Lower leg skin (tissue), 4 donors: ENCODE measurements around the gene CFAP43. TPM values are rescaled to one million over a fixed set of nuclear protein-coding genes. Genes with fewer than 3 reads are reported as not detected.

Source experiments
- DNase-seq, 2 donors: peaks; one replicate each; pipeline ENCODE4 v3.0.0-alpha.2; 2019; ENCODE audit warnings: low spot score in 2 of 2
- H3K4me3 ChIP-seq: fragments of 200-600 bp; sonication (generic); 2 replicates; pipeline ENCODE4 v1.5.1; 2017; ENCODE audit warnings: mild to moderate bottlenecking, low read depth; ENCODE audit not compliant: poor library complexity, severe bottlenecking
- POLR2A ChIP-seq, 2 donors: fragments of 450-650 bp; IDR thresholded peaks; one replicate each; pipeline ENCODE4 v1.6.1; 2016 to 2017; ENCODE audit warnings: antibody characterized with exemption in 2 of 2, mild to moderate bottlenecking in 1 of 2, moderate library complexity in 1 of 2
- WGBS, 2 donors: methylation state at CpG; one replicate each; pipeline ENCODE4 v1.1.5; 2018; 5-methylcytosine and 5-hydroxymethylcytosine counted together
- intact Hi-C: fragments of 100-400 bp; cut with DNase I; formaldehyde crosslinking; loops from one replicate; pipeline ENCODE4 v1.15.0; 2023; ENCODE audit warnings: low total_unique reads
- total RNA-seq, 4 donors: library from RNA; depleted of rRNA; stranded (reverse); fragments of >200 nt; gene quantifications; one replicate each; pipeline ENCODE4 v1.1.0, GENCODE V29; 2016
- TF ChIP-seq, protein P1 (sequence below), 3 donors: fragments of 450-650 bp; IDR thresholded peaks; one replicate each; pipeline ENCODE4 v1.5.1; 2016; ENCODE audit warnings: antibody characterized with exemption in 3 of 3, mild to moderate bottlenecking in 3 of 3, moderate library complexity in 2 of 3

The CFAP43 gene
- total RNA-seq, 4 donors from 2014 or later, result 0.19 to 1.6 (median 0.50) TPM

DNA sequence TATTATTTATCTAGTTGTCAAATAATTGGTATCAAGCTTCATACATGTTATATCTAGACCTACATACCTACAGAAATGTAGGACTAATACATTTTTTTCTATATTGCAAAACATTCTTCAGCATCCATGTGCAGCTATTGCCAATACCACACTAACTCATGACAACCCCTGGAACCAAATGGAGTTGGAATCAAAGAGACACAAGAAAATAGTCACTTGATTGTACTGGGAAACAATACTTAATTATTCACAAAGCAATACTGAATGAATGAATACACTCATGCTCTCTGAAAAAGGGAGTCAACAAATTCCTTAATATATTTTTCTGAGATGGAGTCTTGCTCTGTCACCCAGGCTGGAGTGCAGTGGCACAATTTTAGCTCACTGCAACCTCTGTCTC is 10.4 kb upstream of the CFAP43 start:
- TF ChIP-seq, protein P1, sequence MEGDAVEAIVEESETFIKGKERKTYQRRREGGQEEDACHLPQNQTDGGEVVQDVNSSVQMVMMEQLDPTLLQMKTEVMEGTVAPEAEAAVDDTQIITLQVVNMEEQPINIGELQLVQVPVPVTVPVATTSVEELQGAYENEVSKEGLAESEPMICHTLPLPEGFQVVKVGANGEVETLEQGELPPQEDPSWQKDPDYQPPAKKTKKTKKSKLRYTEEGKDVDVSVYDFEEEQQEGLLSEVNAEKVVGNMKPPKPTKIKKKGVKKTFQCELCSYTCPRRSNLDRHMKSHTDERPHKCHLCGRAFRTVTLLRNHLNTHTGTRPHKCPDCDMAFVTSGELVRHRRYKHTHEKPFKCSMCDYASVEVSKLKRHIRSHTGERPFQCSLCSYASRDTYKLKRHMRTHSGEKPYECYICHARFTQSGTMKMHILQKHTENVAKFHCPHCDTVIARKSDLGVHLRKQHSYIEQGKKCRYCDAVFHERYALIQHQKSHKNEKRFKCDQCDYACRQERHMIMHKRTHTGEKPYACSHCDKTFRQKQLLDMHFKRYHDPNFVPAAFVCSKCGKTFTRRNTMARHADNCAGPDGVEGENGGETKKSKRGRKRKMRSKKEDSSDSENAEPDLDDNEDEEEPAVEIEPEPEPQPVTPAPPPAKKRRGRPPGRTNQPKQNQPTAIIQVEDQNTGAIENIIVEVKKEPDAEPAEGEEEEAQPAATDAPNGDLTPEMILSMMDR (IDR thresholded peaks at IDR 0.05), result no peak
- TF ChIP-seq POLR2A (IDR thresholded peaks at IDR 0.05), result no peak
- intact Hi-C loops, result no loop called here
- DNase-seq, result no peak
- H3K4me3 ChIP-seq, result no peak overlapping the region

DNA sequence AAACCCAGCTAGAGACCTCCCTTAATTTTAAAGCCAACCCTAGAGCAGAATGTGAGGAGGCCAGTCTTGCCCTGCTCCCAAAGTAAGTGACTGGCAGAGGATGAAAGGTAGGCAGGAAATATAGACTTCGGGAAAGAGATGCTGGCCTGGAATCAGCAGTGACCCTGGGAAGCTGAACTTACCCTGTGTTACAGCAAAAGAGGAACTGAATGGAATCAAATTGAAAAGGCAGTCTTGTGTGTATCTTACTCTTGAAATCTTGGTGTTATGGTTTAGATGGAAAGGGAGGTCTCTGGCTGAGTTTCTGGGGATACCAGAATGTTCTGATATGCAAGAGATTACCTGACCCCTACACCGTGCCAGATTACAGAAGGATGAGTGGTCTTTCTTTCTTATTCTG is 7.9 kb upstream of the CFAP43 start:
- no peak for DNase-seq

DNA sequence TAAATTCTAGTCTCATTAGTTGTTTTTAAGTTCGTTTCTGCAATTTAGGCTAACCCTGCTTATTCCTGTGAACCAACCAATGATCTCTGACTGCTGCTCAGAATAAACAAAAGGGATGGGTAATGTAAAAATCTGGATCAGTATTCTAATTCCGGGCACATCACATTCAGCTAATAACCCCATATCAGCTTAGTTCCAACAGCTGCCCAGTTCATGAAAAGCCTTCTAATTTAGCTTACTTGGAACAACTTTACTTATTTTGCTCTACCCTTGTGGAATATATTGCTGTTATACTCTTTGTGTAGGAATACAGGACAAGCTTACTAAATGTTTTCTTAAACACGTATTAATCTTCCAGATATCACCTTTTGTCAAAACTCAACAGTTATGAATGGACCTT is 3.6 kb upstream of the CFAP43 start:
- H3K4me3 ChIP-seq, result no peak overlapping the region
- TF ChIP-seq POLR2A (IDR thresholded peaks at IDR 0.05), result no peak
- no peak for DNase-seq
- intact Hi-C loops, result no loop called here
- WGBS, 2 donors, result 82 to 85% methylated on average over 3 of the region's 3 CpGs

More for the DNA sequence above, 7.9 kb upstream of the CFAP43 start:
- intact Hi-C loops, result no loop called here
- WGBS, 2 donors, result 65 to 77% methylated on average over 2 of the region's 2 CpGs
- TF ChIP-seq POLR2A (IDR thresholded peaks at IDR 0.05), result no peak
- TF ChIP-seq, protein P1 (IDR thresholded peaks at IDR 0.05), result no peak
- no peak overlapping the region for H3K4me3 ChIP-seq

DNA sequence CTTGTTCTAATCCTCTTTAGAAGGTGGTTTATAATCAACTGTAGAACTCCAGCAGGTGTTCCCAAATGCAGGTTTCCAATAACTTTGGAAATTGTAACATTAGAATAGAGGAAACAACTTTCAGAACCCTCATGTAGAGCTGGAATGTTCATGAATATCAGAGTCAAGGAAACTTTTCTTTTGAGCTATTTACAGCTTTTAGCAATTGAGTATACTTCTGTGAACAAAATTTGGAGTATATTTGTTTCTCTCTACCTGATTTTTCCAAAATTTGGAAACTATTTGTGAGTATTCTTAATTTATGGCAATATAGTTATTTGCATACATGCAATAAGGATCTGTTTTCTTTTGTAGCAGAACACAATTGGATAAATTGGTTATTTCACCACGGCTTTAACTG is 2.8 kb upstream of the CFAP43 start:
- WGBS, 2 donors, result 82 to 86% methylated on average over 1 of the region's 1 CpG
- H3K4me3 ChIP-seq, result no peak overlapping the region
- no peak for TF ChIP-seq POLR2A (IDR thresholded peaks at IDR 0.05)
- TF ChIP-seq, protein P1 (IDR thresholded peaks at IDR 0.05), result no peak
- intact Hi-C loops, result no loop called here
- no peak for DNase-seq

DNA sequence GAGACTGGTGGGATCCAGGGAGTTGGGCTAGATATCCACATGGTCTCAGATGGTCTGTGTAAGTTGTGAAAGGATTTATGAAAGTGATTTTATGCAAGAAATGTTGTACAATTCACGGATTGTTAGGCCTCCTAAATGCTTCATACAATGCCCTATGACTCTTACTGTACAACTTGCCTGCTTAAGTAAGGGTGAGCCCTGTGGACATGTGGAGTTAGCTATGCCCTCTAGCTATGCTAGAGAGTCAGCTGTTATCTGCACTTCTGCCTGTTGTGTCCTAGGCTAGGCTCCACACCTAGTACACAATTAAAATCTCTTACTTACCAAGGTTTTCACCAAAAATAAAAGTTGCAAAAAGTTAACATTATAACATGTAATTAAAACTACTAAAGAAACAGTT is 1.7 kb upstream of the CFAP43 start:
- H3K4me3 ChIP-seq, result no peak overlapping the region
- intact Hi-C loops, result no loop called here
- DNase-seq, result no peak
- WGBS, 2 donors, result 83 to 85% methylated on average over 1 of the region's 1 CpG
- TF ChIP-seq, protein P1 (IDR thresholded peaks at IDR 0.05), result no peak
- no peak for TF ChIP-seq POLR2A (IDR thresholded peaks at IDR 0.05)

DNA sequence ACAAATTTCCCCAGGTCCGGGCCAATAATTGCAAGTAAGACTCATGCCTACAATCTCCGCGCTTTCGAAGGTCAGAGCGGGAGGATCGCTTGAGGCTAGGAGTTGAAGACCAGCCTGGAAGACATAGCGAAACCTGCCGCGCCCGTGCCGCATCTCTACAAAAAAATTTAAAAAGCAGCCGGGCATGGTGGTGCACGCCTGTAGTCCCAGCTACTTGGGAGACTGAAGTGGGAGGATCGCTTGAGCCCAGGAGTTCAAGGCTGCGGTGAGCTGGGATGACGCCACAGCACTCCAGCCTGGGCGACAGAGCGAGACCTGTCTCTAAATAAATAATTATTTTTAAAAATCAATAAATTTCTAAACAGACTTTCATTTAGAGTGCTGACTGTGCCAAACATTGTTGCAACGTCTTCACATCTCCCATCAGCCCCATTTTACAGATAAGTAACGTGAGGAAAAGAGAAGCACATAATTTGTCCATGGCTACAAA is 494 bp upstream of the CFAP43 start:
- intact Hi-C loops, result no loop called here
- H3K4me3 ChIP-seq, result no peak overlapping the region
- DNase-seq, result no peak
- WGBS, 2 donors, result 12 to 14% methylated on average over 20 of the region's 20 CpGs
- no peak for TF ChIP-seq POLR2A (IDR thresholded peaks at IDR 0.05)
- TF ChIP-seq, protein P1 (IDR thresholded peaks at IDR 0.05), result no peak
